Activated CD8-positive, alpha-beta memory T cell treated with anti-CD3 and anti-CD28 coated beads, Interleukin-2, amount 50 U/mL, for 48 hours (primary cell): ENCODE measurements around the gene DNAJA1.
"Not testable (repeated sequence)": the region's sequence is repeated elsewhere in the genome, so short reads cannot be mapped to it uniquely, and the experiment has no call there.

Source experiments
- DNase-seq: peaks from one replicate; pipeline ENCODE4 v3.0.0-alpha.2; 2020

DNAJA1 gene

GRCh38 chr9:33082538-33083326, 57.7 kb downstream of the DNAJA1 start:
- no peak for DNase-seq

- not testable (repeated sequence) for DNase-seq
Observed at GRCh38 chr9:33085672-33086071, 60.6 kb downstream of the DNAJA1 start.
